GM13976 (cell line): ENCODE measurements around the gene KRT81.

Source experiments
- DNase-seq: peaks from one replicate; pipeline ENCODE4 v3.0.0; 2012; ENCODE audit warnings: low spot score
- CTCF ChIP-seq: IDR thresholded peaks from 2 replicates; pipeline ENCODE4 v1.5.1; 2012; ENCODE audit warnings: borderline replicate concordance, mild to moderate bottlenecking; ENCODE audit not compliant: insufficient read depth; ENCODE audit errors: extremely low read depth, missing control alignments, control extremely low read depth
- in situ Hi-C: fragments of 300-500 bp; cut with MboI; formaldehyde crosslinking; loops from one replicate; pipeline ENCODE4 v1.12.0; 2022; ENCODE audit warnings: low sequenced_read_pairs, mixed read lengths, inconsistent platforms; ENCODE audit not compliant: unreplicated experiment

Gene KRT81

DNA sequence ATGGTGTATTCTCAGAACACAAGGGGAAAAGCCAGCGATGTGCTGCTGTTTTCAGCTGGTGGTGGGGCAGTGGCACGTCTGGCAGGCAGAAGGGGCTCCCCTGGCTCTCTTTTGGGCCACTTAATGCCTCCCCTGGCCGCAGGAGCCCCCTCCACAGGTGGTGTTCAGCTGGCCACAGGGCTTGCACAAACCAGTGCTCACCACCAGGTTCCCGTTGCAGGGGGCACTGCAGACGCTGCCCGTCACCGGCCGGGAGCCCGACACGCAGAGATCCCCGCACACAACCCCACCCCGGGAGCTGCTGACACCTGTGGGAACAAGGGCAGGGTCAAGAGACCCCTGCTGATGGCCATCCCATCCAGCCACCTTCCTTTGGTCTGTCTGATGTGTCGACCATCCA, 23.2 kb upstream of the KRT81 start:
- no peak for TF ChIP-seq CTCF
- DNase-seq, result no peak
- in situ Hi-C loops, result no loop called here

DNA sequence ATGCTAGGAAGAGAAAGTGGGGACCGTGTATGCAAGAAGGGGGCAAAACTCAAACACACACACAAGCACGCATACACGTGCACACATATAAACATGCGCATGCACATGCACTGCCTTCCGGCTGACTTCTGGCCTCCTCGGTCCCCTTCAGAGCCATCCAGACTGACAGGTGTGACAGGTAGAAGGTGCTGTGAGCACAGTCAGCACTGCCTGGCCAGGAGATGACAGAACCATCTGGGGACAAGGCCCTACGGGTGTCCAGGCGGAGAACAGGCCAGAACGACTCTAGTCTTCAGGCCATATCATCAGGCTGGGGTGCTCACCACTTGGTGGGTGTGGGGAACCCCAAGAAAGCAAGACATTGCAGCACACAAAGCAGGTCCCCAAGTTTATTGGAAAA, 22.6 kb upstream of the KRT81 start:
- no peak for TF ChIP-seq CTCF
- DNase-seq, result no peak
- in situ Hi-C loops, result no loop called here

DNA sequence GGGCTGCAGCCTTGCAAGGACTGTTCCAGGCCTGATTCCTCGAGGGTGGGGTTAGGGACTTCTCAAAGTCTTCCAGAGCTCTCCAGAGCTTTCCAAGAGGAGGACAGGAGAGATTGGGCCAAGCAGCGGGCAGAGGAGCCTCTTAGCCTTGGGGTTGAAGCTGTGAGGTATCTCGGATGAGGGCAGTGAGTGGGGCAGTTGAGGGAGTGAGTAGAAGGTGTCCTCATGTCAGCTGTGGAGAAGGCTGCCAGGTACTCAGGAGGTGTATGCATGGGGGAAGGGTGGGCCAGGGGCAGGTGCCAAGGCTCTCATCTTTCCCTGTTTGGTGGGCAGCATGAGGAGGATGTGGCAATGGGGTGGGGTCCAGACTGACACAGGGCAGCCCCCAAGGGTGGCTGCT, 22.1 kb upstream of the KRT81 start:
- TF ChIP-seq CTCF, result no peak
- in situ Hi-C loops, result no loop called here
- DNase-seq, result no peak

- in situ Hi-C loops, result no loop called here
- DNase-seq, result no peak
- no peak for TF ChIP-seq CTCF
Measured at GRCh38 chr12:52312086-52312485, 20.8 kb upstream of the KRT81 start.

DNA sequence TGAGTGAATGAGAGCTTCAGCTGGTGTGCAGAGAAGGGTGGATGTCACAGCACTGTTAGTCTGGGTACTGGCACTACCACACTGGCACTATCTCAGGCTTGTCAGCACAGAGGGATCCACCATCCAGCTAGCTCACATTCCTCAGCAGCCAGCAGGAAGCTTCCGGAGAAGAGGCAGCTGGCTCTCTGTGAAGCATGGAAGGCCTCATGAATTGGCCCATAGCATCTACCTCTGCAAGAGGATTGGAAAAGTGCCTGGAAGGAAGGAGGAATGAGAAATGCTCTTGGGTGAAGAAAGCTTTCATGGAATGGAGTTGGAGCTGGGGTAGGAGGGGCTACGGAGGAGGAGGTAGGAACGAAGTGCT, 19.9 kb upstream of the KRT81 start:
- in situ Hi-C loops, result no loop called here
- TF ChIP-seq CTCF, result no peak
- DNase-seq, result no peak

DNA sequence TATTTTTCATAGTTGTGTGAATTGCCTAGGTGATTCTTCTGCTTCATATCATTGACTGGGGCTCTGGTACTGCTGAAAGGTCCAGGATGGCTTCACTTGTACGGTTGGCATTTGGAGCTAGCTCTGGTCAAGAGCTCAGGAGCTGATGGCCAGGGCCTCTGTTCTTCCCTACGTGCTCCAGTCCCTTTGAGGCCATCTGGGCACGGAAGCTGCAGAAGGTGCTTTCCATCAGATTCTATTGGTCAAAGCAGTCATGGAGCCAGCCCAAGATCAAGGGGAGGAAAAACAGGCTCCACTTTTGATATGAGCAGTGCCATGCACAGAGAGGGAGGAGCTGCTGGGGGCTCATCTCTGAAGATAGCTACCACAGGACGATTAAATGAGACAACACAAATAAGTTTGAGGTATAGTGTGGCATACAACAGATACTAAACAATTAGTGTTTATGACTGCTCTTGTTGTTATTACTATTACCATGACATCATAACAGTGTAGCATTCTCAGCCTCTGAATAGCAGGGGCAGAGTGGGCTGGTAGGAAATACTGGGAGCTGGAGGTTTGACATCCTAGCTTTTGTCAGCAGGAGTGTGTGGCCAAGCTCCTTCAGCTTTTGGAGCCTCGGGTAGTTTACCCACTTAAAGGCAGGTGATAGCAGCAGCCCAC, 19.4 kb upstream of the KRT81 start:
- TF ChIP-seq CTCF, result no peak
- DNase-seq, result no peak
- in situ Hi-C loops, result no loop called here
